Ovary (tissue), 9 donors: ENCODE measurements around the gene MAP1B. TPM values are rescaled to one million over a fixed set of nuclear protein-coding genes. Genes with fewer than 3 reads are reported as not detected.

Source experiments
- DNase-seq, 5 donors: peaks; one replicate each; pipeline ENCODE4 v3.0.0-alpha.2; 2019 to 2020
- H3K27ac ChIP-seq, 2 donors: fragments of 200-600 bp; one replicate each; pipeline versions ENCODE4 v1.5.1 to v1.8.0; 2019 to 2022
- H3K27me3 ChIP-seq: fragments of 200-600 bp; one replicate; pipeline ENCODE4 v1.8.0; 2022
- H3K36me3 ChIP-seq: fragments of 200-600 bp; sonication (generic); one replicate; pipeline ENCODE4 v1.5.1; 2019
- H3K4me1 ChIP-seq: one replicate; pipeline ENCODE4 v1.8.1; 2013; ENCODE audit warnings: mild to moderate bottlenecking, moderate library complexity; ENCODE audit not compliant: insufficient read depth
- H3K4me3 ChIP-seq: fragments of 200-600 bp; sonication (generic); one replicate; pipeline ENCODE4 v1.5.1; 2017
- H3K9me3 ChIP-seq, 2 donors: fragments of 200-600 bp in 1 of 2; sonication (generic) in 1 of 2; one replicate each; pipeline versions ENCODE4 v1.5.1 to v1.8.1; 2013 to 2019; ENCODE audit warnings: mild to moderate bottlenecking in 1 of 2, moderate library complexity in 1 of 2
- CTCF ChIP-seq, 3 donors: fragments of 450-650 bp in 2 of 3; fragments of 200-600 bp in 1 of 3; IDR thresholded peaks; one replicate each; pipeline versions ENCODE4 v1.5.1 to v1.8.0; 2016 to 2022; ENCODE audit warnings: antibody characterized with exemption in 3 of 3, mild to moderate bottlenecking in 1 of 3
- EP300 ChIP-seq: sonication (generic); formaldehyde crosslinking; IDR thresholded peaks from one replicate; pipeline ENCODE4 v1.6.1; 2017; ENCODE audit warnings: antibody characterized with exemption
- POLR2A ChIP-seq: fragments of 450-650 bp; IDR thresholded peaks from one replicate; pipeline ENCODE4 v1.6.1; 2017; ENCODE audit warnings: antibody characterized with exemption, mild to moderate bottlenecking, moderate library complexity
- WGBS, 3 donors: extraction: QIAGEN DNeasy Blood & Tissue Kit in 1 of 3; methylation state at CpG; one replicate each; pipeline versions ENCODE4 v1.1.5 to v1.1.7; 2013 to 2017; 5-methylcytosine and 5-hydroxymethylcytosine counted together
- intact Hi-C, 4 donors: fragments of 100-400 bp; cut with DNase I; formaldehyde crosslinking; loops; one replicate each; pipeline versions ENCODE4 v1.11.0 to v1.15.1; 2022 to 2023
- polyA plus RNA-seq, 2 donors: library from polyadenylated mRNA; stranded (reverse); fragments of 200-250 nt in 1 of 2; fragments of 350-450 nt in 1 of 2; fragmentation: Illumina TruSeq in 1 of 2; extraction: RNeasy Lipid Tissue Mini Kit (QIAGEN cat#74804) in 1 of 2; gene quantifications; one replicate each; pipeline ENCODE4 v1.2.3, GENCODE V29; 2013 to 2014
- total RNA-seq, 7 donors: library from RNA; depleted of rRNA in 2 of 7; stranded (reverse); fragments of >200 nt in 2 of 7; fragmentation: NEBNext Ultra II Directional in 3 of 7; extraction: Animal tissue kit (Norgen Biotek cat#: 25700) in 3 of 7; gene quantifications; one replicate each; pipeline versions ENCODE4 v1.1.0 to v1.2.4, GENCODE V29; 2016 to 2023
- donor health status: DM: no; HTN: no; CAD: no; lungs with moderate emphysema.
- donor health status: DM: no; HTN: no; CAD: no.
- donor health status: Bipolar disorder and iron deficiency.
- donor health status: DM: yes; HTN: yes; CAD: no.
- donor health status: DM: no; HTN: no; CAD: no.
- donor health status: DM: yes; HTN: yes; CAD: no.

Gene MAP1B
- total and polyA plus RNA-seq, 9 donors = 4.4 to 126 (median 47.7) TPM

- peaks cover 11% of the 10 kb centered on the region for H3K4me1 ChIP-seq
- H3K9me3 ChIP-seq = no peaks in the 10 kb centered on the region
- 94 to 95% (median 95%) methylated on average over 3 of the region's 3 CpGs for WGBS, 3 donors
- H3K36me3 ChIP-seq = no peaks in the 10 kb centered on the region
- no peak overlapping the region for H3K4me3 ChIP-seq
- no peaks in the 10 kb centered on the region for H3K27me3 ChIP-seq
- intact Hi-C loops = loop anchor here in 1 of 4 donors (5.0 to 10.0 kb wide), 2 partner anchors 53 to 120 kb away; no protein-coding TSS in a partner anchor
- H3K27ac ChIP-seq = no peak overlapping the region
- DNase-seq = no peak
- TF ChIP-seq CTCF (IDR thresholded peaks at IDR 0.05) (no peak), EP300 (no peak), POLR2A (no peak)
Observed at GRCh38 chr5:72177538-72177937, 70.3 kb downstream of the MAP1B start.

- 30 to 40% (median 31%) methylated on average over 29 of the region's 29 CpGs for WGBS, 3 donors
- H3K27me3 ChIP-seq = no peaks in the 10 kb centered on the region
- TF ChIP-seq CTCF (IDR thresholded peaks at IDR 0.05) (no peak), POLR2A (no peak), EP300 (no peak)
- peak overlapping the region; percentile 28 for H3K4me3 ChIP-seq
- peak overlapping the region in 1 of 2 donors; percentile 34 for H3K27ac ChIP-seq
- peaks cover 11% of the 10 kb centered on the region for H3K4me1 ChIP-seq
- peak; percentile 68 to 82 (median 79) for DNase-seq
- intact Hi-C loops = loop anchor here in 1 of 4 donors (5.0 to 10.0 kb wide), 2 partner anchors 54 to 118 kb away; no protein-coding TSS in a partner anchor
- no peaks in the 10 kb centered on the region for H3K36me3 ChIP-seq
- H3K9me3 ChIP-seq = no peaks in the 10 kb centered on the region
Observed at GRCh38 chr5:72179028-72179815, 71.9 kb downstream of the MAP1B start.

GRCh38 chr5:72179816-72180440 is 72.7 kb downstream of the MAP1B start:
- no peak for DNase-seq
- no peaks in the 10 kb centered on the region for H3K27me3 ChIP-seq
- peaks cover 11% of the 10 kb centered on the region for H3K4me1 ChIP-seq
- intact Hi-C loops = loop anchor here in 1 of 4 donors (5.0 to 10.0 kb wide), 2 partner anchors 55 to 117 kb away; no protein-coding TSS in a partner anchor
- H3K36me3 ChIP-seq = no peaks in the 10 kb centered on the region
- peak overlapping the region; percentile 28 for H3K4me3 ChIP-seq
- no peak overlapping the region for H3K27ac ChIP-seq
- WGBS, 3 donors = 76 to 82% (median 82%) methylated on average over 11 of the region's 11 CpGs
- TF ChIP-seq CTCF (IDR thresholded peaks at IDR 0.05) = no peak
- no peak for TF ChIP-seq POLR2A
- no peak for TF ChIP-seq EP300
- H3K9me3 ChIP-seq = no peaks in the 10 kb centered on the region

- Histone ChIP-seq H3K4me1 (peaks cover 11% of the 10 kb centered on the region), H3K27me3 (no peaks in the 10 kb centered on the region), H3K36me3 (no peaks in the 10 kb centered on the region), H3K27ac (no peak overlapping the region), H3K4me3 (no peak overlapping the region), H3K9me3 (no peaks in the 10 kb centered on the region)
- intact Hi-C loops = no loop called here
- TF ChIP-seq CTCF (IDR thresholded peaks at IDR 0.05) = no peak
- no peak for TF ChIP-seq EP300
- no peak for TF ChIP-seq POLR2A
- 62 to 94% (median 67%) methylated on average over 4 of the region's 4 CpGs for WGBS, 3 donors
- no peak for DNase-seq
Observed at GRCh38 chr5:72180925-72181324, 73.7 kb downstream of the MAP1B start.
